Measurements from ENCODE around the gene CCR5.
"Not testable (repeated sequence)": the region's sequence is repeated elsewhere in the genome, so short reads cannot be mapped to it uniquely, and the experiment has no call there.

The CCR5 gene

DNA sequence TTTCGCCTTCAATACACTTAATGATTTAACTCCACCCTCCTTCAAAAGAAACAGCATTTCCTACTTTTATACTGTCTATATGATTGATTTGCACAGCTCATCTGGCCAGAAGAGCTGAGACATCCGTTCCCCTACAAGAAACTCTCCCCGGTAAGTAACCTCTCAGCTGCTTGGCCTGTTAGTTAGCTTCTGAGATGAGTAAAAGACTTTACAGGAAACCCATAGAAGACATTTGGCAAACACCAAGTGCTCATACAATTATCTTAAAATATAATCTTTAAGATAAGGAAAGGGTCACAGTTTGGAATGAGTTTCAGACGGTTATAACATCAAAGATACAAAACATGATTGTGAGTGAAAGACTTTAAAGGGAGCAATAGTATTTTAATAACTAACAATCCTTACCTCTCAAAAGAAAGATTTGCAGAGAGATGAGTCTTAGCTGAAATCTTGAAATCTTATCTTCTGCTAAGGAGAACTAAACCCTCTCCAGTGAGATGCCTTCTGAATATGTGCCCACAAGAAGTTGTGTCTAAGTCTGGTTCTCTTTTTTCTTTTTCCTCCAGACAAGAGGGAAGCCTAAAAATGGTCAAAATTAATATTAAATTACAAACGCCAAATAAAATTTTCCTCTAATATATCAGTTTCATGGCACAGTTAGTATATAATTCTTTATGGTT lies at the start of gene CCR5:
CCR5 (plus strand) TSS at position 108 of the 680 bp plus-strand sequence. CDS start 1,957 bp downstream, outside the sequence.
- peak; percentile 90 for DNase-seq

DNA sequence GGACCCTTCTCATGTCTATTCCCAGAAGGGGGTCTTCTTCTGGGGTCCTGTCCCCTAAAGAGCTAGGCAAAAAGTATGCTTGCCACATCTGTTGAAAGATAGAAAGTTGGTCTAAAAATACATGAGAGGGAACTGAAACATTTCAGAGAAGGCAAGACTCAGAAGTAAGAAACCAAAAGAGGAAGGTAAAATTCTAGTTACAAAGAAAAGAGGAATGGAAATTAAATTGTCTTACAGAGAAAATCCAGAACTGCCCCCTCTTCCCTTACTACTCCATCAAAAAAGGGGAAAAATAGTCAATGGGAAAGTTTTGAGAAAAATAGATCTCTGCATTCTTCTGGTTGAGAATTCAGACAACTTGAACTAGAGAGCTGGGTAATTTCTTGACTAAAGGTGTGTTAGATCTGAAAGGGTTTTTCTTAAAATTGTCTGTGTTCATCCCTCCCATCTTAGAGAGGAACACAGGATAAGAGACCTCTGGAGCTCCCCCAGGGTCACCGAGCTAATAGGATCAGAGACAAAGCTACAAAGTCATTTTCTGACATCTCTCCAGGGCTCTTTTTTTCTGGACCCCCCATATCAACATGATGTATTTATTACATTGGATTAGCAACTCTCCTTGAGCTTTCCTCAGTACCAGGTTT lies 49.2 kb upstream of the CCR5 start:
- DNase-seq, result no peak

DNA sequence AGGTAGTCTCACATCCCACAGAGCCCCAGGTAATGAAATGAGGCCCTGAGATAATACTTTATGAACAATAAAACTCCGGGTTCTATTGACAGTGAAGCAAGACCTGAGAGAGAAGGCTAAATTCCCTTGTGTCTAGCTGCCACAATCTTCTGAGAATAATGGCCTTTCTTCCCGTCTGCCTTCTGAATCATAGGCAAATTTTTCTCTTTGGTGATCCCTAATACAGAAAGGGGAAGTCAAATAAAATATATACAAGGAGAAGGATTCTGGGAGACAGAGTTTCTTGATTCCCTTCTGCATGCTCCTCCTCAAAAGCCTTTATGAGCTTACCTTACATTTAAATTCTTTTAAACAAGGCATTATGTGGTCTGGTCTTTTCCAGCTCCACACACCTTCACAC lies 46.7 kb upstream of the CCR5 start:
- DNase-seq, result no peak

GRCh38 chr3:46325645-46326300 lies 45.0 kb upstream of the CCR5 start:
- DNase-seq, result no peak

DNA sequence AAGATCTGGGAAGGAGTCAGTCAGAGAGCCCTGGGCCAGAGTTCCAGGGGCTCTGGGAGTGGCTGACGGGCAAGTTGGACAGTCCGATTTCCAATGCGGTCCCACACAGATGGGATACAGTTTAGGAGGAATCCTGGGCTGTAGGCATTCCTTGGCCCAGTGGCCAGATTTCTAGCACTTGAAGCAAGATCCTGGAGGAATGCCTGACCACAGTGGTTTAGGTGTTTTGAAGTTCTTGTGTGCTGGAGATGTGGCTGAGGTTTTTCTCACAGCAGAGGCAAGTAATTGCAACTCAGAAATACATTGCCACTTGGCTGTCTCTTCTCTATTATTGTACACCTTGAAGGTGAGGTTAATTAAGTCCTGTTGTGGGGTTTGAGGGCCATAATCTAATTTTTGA lies 40.1 kb upstream of the CCR5 start:
- DNase-seq, result not testable (repeated sequence)

DNA sequence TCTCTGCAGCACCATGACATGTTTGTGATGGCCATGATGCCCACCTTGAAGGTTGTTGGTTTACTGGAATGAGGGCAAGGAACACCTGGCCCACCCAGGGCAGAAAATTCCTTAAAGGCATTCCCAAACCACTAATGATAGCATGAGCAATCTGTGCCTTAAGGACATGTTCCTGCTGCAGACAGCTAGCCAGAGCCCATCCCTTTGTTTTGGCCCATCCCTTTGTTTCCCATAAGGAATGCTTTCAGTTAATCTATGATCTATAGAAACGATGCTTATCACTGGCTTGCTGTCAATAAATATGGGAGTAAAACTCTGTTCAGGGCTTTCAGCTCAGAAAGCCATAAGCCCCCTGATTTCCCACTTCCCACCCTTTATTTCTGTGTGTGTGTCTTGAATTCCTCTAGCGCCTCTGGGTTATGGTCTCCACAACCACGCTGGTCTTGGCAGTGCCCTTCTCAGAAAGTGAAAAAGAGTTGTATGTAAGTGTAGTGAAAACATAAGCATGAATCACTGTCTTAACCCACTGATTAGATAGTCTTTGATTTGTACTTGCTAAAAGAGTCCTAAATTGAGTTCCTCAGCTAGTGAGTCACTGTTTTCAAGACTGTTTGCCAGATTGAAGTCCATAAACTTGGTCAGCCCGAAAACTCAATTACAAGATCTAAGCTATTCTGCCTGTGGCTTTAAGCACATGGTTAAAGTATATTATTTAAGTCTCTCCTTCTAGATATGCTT lies 35.8 kb upstream of the CCR5 start:
- peak; percentile 67 for DNase-seq

- no peak for DNase-seq
Observed at GRCh38 chr3:46335541-46335940, 35.2 kb upstream of the CCR5 start.

GRCh38 chr3:46337911-46338310 lies 32.8 kb upstream of the CCR5 start:
- DNase-seq, result peak; percentile 45

- DNase-seq, result no peak
Observed at GRCh38 chr3:46338840-46339239, 31.9 kb upstream of the CCR5 start.

DNA sequence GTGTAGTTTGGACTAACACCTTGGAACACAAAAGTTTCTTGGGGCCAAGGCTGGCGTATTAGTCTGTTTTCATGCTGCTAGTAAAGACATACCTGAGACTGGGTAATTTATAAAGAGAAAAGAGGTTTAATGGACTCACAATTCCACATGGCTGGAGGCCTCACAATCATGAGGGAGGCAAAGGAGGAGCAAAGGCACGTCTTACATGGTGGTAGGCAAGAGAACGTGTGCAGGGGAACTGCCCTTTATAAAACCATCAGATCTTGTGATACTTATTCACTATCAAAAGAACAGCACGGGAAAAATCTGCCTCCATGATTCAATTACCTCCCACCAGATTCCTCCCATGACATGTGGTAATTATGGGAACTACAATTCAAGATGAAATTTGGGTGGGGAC lies 26.3 kb upstream of the CCR5 start:
- DNase-seq, result no peak

- DNase-seq, result peak; percentile 51
Observed at GRCh38 chr3:46348823-46349482, 21.8 kb upstream of the CCR5 start.

GRCh38 chr3:46349484-46350261 lies 21.1 kb upstream of the CCR5 start:
- peak; percentile 67 for DNase-seq

DNA sequence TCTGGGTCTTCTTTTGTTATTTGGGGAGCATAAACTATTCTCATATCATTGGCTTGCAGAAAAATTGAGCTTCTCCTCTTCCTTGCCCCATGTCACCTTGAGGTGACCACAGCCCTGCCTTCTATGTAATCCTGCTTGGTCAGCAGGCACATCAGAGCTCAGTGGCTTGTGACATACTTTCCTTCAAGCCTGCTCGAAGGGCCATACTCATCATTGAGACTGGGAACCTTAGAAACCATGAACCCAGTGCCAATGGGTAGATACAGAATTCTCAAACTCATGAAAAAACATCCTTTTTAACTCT lies 20.5 kb upstream of the CCR5 start:
- peak; percentile 47 for DNase-seq

DNA sequence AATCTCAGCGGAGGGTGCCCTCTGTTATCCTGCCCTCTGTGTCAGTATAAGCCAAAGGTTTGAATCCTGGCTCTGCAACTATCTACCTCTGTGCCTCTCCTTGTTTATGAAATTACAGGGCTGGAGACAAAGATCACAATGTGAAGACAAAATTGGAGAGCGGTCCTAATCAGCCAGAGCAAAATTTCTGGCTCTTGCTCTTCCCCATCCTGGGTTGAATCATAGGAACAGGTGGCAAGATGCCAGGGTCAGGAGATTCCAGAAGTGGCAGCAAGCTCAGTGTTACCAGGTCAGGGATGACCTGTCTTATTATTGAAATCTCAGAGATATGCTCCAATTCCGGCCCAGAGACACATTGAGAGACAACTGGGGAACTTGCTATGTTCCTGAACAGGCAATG lies 19.1 kb upstream of the CCR5 start:
- no peak for DNase-seq

- no peak for DNase-seq
Observed at GRCh38 chr3:46353090-46353489, 17.7 kb upstream of the CCR5 start.

GRCh38 chr3:46353647-46354410 lies 16.9 kb upstream of the CCR5 start, which contains the start of gene CCR2:
CCR2 (plus strand) TSS chr3:46354111; CDS start chr3:46357528, 3,417 bp downstream.
- DNase-seq, result peak; percentile 52

- no peak for DNase-seq
Observed at GRCh38 chr3:46354478-46354877, 16.3 kb upstream of the CCR5 start.

- no peak for DNase-seq
Observed at GRCh38 chr3:46354984-46355383, 15.8 kb upstream of the CCR5 start.

DNA sequence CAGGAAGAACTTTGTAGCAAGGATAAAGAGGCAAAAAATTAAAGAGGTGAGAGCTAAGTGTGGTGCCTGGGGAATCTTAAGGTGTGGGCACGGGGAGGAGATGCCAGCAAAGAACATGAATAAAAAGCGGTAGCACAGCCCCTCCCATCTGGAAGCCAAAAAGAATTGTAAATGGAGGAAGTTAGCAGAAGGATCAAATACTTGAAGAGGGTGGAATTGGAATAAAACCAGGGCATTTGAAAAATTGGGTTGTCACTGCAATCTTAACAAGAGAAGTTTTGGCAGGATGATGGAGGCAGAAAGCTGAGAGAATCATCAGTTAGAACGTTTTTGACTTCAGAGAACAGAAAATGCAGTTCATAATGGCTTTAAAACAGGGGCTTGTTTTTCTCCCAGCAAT lies 14.5 kb upstream of the CCR5 start:
- DNase-seq, result no peak

GRCh38 chr3:46356909-46357308 lies 13.8 kb upstream of the CCR5 start:
- no peak for DNase-seq

DNA sequence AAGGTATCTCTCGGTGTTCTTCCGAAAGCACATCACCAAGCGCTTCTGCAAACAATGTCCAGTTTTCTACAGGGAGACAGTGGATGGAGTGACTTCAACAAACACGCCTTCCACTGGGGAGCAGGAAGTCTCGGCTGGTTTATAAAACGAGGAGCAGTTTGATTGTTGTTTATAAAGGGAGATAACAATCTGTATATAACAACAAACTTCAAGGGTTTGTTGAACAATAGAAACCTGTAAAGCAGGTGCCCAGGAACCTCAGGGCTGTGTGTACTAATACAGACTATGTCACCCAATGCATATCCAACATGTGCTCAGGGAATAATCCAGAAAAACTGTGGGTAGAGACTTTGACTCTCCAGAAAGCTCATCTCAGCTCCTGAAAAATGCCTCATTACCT lies 12.3 kb upstream of the CCR5 start:
- no peak for DNase-seq

Data from activated CD4-positive, alpha-beta T cell treated with anti-CD3 and anti-CD28 coated beads, Interleukin-10, Interleukin-2, amounts not matched to agents 100 ng/mL and 50 ng/mL, durations not matched to agents 16 hours and 8 hours (primary cell).